Tibial artery (tissue), 4 donors: Measurements from ENCODE around the gene CMTM3.
"Not testable (repeated sequence)": the region's sequence is repeated elsewhere in the genome, so short reads cannot be mapped to it uniquely, and the experiment has no call there.

Experiments used
- DNase-seq, 2 donors: peaks; one replicate each; pipeline ENCODE4 v3.0.0-alpha.2; 2019
- H3K27ac ChIP-seq, 2 donors: fragments of 200-600 bp; sonication (generic) in 1 of 2; 1 replicate in 1 of 2; 2 replicates in 1 of 2; pipeline ENCODE4 v1.5.1; 2018 to 2019; ENCODE audit warnings: mild to moderate bottlenecking in 1 of 2
- H3K27me3 ChIP-seq, 2 donors: fragments of 200-600 bp; sonication (generic) in 1 of 2; one replicate each; pipeline versions ENCODE4 v1.5.1 to v1.6.0; 2016 to 2019
- H3K36me3 ChIP-seq, 3 donors: fragments of 200-600 bp; sonication (generic) in 2 of 3; one replicate each; pipeline ENCODE4 v1.5.1; 2016 to 2019; ENCODE audit warnings: mild to moderate bottlenecking in 2 of 3
- H3K4me1 ChIP-seq, 4 donors: fragments of 200-600 bp; sonication (generic) in 2 of 4; 1 replicate in 3 of 4; 2 replicates in 1 of 4; pipeline ENCODE4 v1.5.1; 2016 to 2019
- H3K4me3 ChIP-seq, 2 donors: fragments of 200-600 bp; sonication (generic) in 1 of 2; 1 replicate in 1 of 2; 2 replicates in 1 of 2; pipeline ENCODE4 v1.5.1; 2018 to 2019; ENCODE audit warnings: mild to moderate bottlenecking in 2 of 2
- H3K9me3 ChIP-seq, 3 donors: fragments of 200-600 bp; sonication (generic) in 1 of 3; one replicate each; pipeline ENCODE4 v1.5.1; 2016 to 2019
- CTCF ChIP-seq, 2 experiments: fragments of 200-600 bp in 1 of 2; fragments of 450-650 bp in 1 of 2; IDR thresholded peaks; one replicate each; pipeline ENCODE4 v1.5.1; 2017 to 2019; ENCODE audit warnings: antibody characterized with exemption in 2 of 2, mild to moderate bottlenecking in 1 of 2, moderate library complexity in 1 of 2
- intact Hi-C: fragments of 100-400 bp; cut with DNase I; formaldehyde crosslinking; loops from one replicate; pipeline ENCODE4 v1.15.0; 2023; ENCODE audit warnings: low total_unique reads

The CMTM3 gene

GRCh38 chr16:66658143-66658859 is 53.8 kb downstream of the CMTM3 start:
- H3K27ac ChIP-seq: no peak overlapping the region
- no peak for DNase-seq
- H3K27me3 ChIP-seq: no peaks in the 10 kb centered on the region
- H3K9me3 ChIP-seq: no peaks in the 10 kb centered on the region
- peaks cover 0 to 30% (median 23%) of the 10 kb centered on the region in 4 donors for H3K4me1 ChIP-seq
- intact Hi-C loops: loop anchor here (10.0 kb wide), 1 partner anchor 176 kb away; the partner anchor contains the start of gene NAE1
- no peak for TF ChIP-seq CTCF (IDR thresholded peaks at IDR 0.05)
- no peaks in the 10 kb centered on the region for H3K36me3 ChIP-seq
- H3K4me3 ChIP-seq: no peak overlapping the region

- no peaks in the 10 kb centered on the region for H3K36me3 ChIP-seq
- peaks cover 0 to 30% (median 23%) of the 10 kb centered on the region in 4 donors for H3K4me1 ChIP-seq
- no peak overlapping the region for H3K27ac ChIP-seq
- H3K27me3 ChIP-seq: no peaks in the 10 kb centered on the region
- no peak for DNase-seq
- H3K4me3 ChIP-seq: no peak overlapping the region
- intact Hi-C loops: loop anchor here (10.0 kb wide), 1 partner anchor 176 kb away; the partner anchor contains the start of gene NAE1
- no peak for TF ChIP-seq CTCF (IDR thresholded peaks at IDR 0.05)
- no peaks in the 10 kb centered on the region for H3K9me3 ChIP-seq
Measured at GRCh38 chr16:66658860-66659190, 54.3 kb downstream of the CMTM3 start.

GRCh38 chr16:66660422-66661209 is 56.1 kb downstream of the CMTM3 start:
- intact Hi-C loops: no loop called here
- H3K4me3 ChIP-seq: no peak overlapping the region
- H3K9me3 ChIP-seq: no peaks in the 10 kb centered on the region
- no peaks in the 10 kb centered on the region for H3K27me3 ChIP-seq
- peaks cover 0 to 30% (median 23%) of the 10 kb centered on the region in 4 donors for H3K4me1 ChIP-seq
- H3K27ac ChIP-seq: peak overlapping the region; percentile 67 to 71
- DNase-seq: peak; percentile 73 to 84
- H3K36me3 ChIP-seq: no peaks in the 10 kb centered on the region
- peak in 1 of 2 experiments; percentile 20 for TF ChIP-seq CTCF (IDR thresholded peaks at IDR 0.05)

- Histone ChIP-seq H3K36me3 (no peaks in the 10 kb centered on the region), H3K27me3 (no peaks in the 10 kb centered on the region), H3K27ac (peak overlapping the region; percentile 67 to 71), H3K4me3 (no peak overlapping the region), H3K9me3 (no peaks in the 10 kb centered on the region), H3K4me1 (peaks cover 0 to 30% (median 23%) of the 10 kb centered on the region in 4 donors)
- no peak for DNase-seq
- intact Hi-C loops: no loop called here
- TF ChIP-seq CTCF (IDR thresholded peaks at IDR 0.05): no peak
Measured at GRCh38 chr16:66661210-66661560, 56.7 kb downstream of the CMTM3 start.

- H3K4me3 ChIP-seq, H3K27me3 ChIP-seq, H3K9me3 ChIP-seq, DNase-seq, H3K36me3 ChIP-seq, intact Hi-C loops: not testable (repeated sequence)
- peak overlapping the region; percentile 67 to 71 for H3K27ac ChIP-seq
- H3K4me1 ChIP-seq: peaks cover 0 to 30% (median 23%) of the 10 kb centered on the region in 4 donors
Measured at GRCh38 chr16:66661671-66662346, 57.3 kb downstream of the CMTM3 start.
